Vagina (tissue), 2 donors: ENCODE measurements around the gene KMT5C.

ENCODE experiments used
- CTCF ChIP-seq, 3 experiments: fragments of 450-650 bp in 2 of 3; fragments of 200-600 bp in 1 of 3; sonication (generic) in 1 of 3; IDR thresholded peaks; one replicate each; pipeline ENCODE4 v1.5.1; 2017 to 2019; ENCODE audit warnings: antibody characterized with exemption in 3 of 3, mild to moderate bottlenecking in 2 of 3, moderate library complexity in 2 of 3
- POLR2AphosphoS5 ChIP-seq, 2 donors: sonication (generic); formaldehyde crosslinking; IDR thresholded peaks; one replicate each; pipeline ENCODE4 v1.9.0; 2017; ENCODE audit warnings: antibody characterized with exemption in 2 of 2, mild to moderate bottlenecking in 2 of 2, low read depth in 1 of 2; ENCODE audit not compliant: insufficient read depth in 1 of 2

GRCh38 chr19:55373993-55374757, 34.5 kb downstream of the KMT5C start:
- TF ChIP-seq CTCF (IDR thresholded peaks at IDR 0.05) (no peak), POLR2AphosphoS5 (IDR thresholded peaks at IDR 0.05; ENCODE audit: insufficient read depth in 1 of 2, low read depth in 1 of 2) (no peak)
